Head of caudate nucleus (tissue), 42 donors: ENCODE measurements around the gene CREB3L1.
"Not testable (repeated sequence)": the region's sequence is repeated elsewhere in the genome, so short reads cannot be mapped to it uniquely, and the experiment has no call there.

ENCODE experiments used
- DNase-seq, 42 donors: peaks; one replicate each; pipeline versions ENCODE4 v3.0.0 to v3.0.0-alpha.2; 2020 to 2021; ENCODE audit warnings: mixed read lengths in 7 of 42
- intact Hi-C: fragments of 100-400 bp; cut with DNase I; formaldehyde crosslinking; loops from one replicate; pipeline ENCODE4 v1.15.0; 2022

Gene CREB3L1

GRCh38 chr11:46246521-46246920 is 30.9 kb upstream of the CREB3L1 start:
- no peak for DNase-seq
- intact Hi-C loops: no loop called here

GRCh38 chr11:46247090-46247489 is 30.4 kb upstream of the CREB3L1 start:
- intact Hi-C loops: no loop called here
- peak in 1 of 42 donors; percentile 21 for DNase-seq

GRCh38 chr11:46247659-46248058 is 29.8 kb upstream of the CREB3L1 start:
- DNase-seq: peak in 6 of 42 donors; percentile 15 to 41 (median 21)
- intact Hi-C loops: no loop called here

- intact Hi-C loops: no loop called here
- peak in 2 of 42 donors; percentile 2 to 11 for DNase-seq
These were observed 29.0 kb upstream of the CREB3L1 start for GRCh38 chr11:46248289-46249102.

- intact Hi-C loops: no loop called here
- peak in 2 of 42 donors; percentile 15 to 30 for DNase-seq
These were observed 28.1 kb upstream of the CREB3L1 start for GRCh38 chr11:46249103-46249937.

- no peak for DNase-seq
- intact Hi-C loops: no loop called here
These were observed 27.3 kb upstream of the CREB3L1 start for GRCh38 chr11:46249938-46250744.

- peak in 1 of 42 donors; percentile 4 for DNase-seq
- intact Hi-C loops: no loop called here
These were observed 26.8 kb upstream of the CREB3L1 start for GRCh38 chr11:46250745-46251052.

GRCh38 chr11:46251954-46252353 is 25.5 kb upstream of the CREB3L1 start:
- DNase-seq: peak in 1 of 42 donors; percentile 4
- intact Hi-C loops: no loop called here

- DNase-seq: no peak
- intact Hi-C loops: no loop called here
These were observed 25.0 kb upstream of the CREB3L1 start for GRCh38 chr11:46252373-46252914.

- intact Hi-C loops: no loop called here
- no peak for DNase-seq
These were observed 24.0 kb upstream of the CREB3L1 start for GRCh38 chr11:46253258-46254132.

- intact Hi-C loops: no loop called here
- no peak for DNase-seq
These were observed 23.4 kb upstream of the CREB3L1 start for GRCh38 chr11:46254133-46254491.

- no peak for DNase-seq
- intact Hi-C loops: no loop called here
These were observed 20.9 kb upstream of the CREB3L1 start for GRCh38 chr11:46256540-46257001.

- intact Hi-C loops, DNase-seq: not testable (repeated sequence)
These were observed 18.1 kb upstream of the CREB3L1 start for GRCh38 chr11:46259347-46259746.

- DNase-seq: no peak
- intact Hi-C loops: no loop called here
These were observed 17.4 kb upstream of the CREB3L1 start for GRCh38 chr11:46259971-46260560.

GRCh38 chr11:46263120-46263519 is 14.3 kb upstream of the CREB3L1 start:
- intact Hi-C loops: no loop called here
- DNase-seq: no peak

- DNase-seq: no peak
- intact Hi-C loops: no loop called here
These were observed 13.4 kb upstream of the CREB3L1 start for GRCh38 chr11:46264030-46264429.

GRCh38 chr11:46264976-46265375 is 12.5 kb upstream of the CREB3L1 start:
- no peak for DNase-seq
- intact Hi-C loops: no loop called here

GRCh38 chr11:46265764-46266163 is 11.7 kb upstream of the CREB3L1 start:
- intact Hi-C loops: no loop called here
- no peak for DNase-seq
